UCSD-AML1 (cell line): ENCODE measurements around the gene ASB1.
A peak's percentile ranks its signal among the peaks of the same experiment; 100 is the strongest.
"Not testable (repeated sequence)": the region's sequence is repeated elsewhere in the genome, so short reads cannot be mapped to it uniquely, and the experiment has no call there.

Source experiments
- DNase-seq: peaks from one replicate; lab custom pipeline; 2025; ENCODE audit not compliant: unreplicated experiment; lab: John Stamatoyannopoulos, UW

Gene ASB1

DNA sequence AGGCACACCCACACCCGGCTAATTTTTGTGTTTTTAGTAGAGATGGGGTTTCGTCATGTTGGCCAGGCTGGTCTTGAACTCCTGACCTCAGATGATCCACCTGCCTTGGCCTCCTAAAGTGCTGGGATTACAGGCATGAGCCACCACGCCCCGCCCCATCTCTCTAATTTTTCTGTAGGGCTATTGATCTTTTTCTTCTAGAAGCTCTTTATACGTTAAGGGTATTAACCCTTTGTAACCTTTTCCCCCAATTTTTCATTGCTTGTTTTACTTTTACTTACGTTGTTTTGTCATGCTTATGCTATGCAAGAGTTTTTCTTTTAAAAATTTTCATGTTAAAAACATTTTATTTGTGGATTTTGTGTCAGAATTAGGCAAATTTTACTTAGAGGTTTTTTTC is 15.5 kb downstream of the ASB1 start:
- DNase-seq = not testable (repeated sequence)

DNA sequence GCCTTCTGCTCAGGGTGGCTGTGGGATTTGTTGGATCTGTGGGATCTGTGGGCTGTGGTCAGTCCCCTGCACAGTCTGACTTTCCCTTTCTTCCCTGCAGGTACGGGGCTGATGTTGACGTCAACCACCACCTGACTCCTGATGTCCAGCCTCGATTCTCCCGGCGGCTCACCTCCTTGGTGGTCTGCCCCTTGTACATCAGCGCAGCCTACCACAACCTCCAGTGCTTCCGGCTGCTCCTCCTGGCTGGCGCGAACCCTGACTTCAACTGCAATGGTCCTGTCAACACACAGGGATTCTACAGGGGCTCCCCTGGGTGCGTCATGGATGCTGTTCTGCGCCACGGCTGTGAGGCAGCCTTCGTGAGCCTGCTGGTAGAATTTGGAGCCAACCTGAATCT is 17.5 kb downstream of the ASB1 start:
- DNase-seq = no peak

DNA sequence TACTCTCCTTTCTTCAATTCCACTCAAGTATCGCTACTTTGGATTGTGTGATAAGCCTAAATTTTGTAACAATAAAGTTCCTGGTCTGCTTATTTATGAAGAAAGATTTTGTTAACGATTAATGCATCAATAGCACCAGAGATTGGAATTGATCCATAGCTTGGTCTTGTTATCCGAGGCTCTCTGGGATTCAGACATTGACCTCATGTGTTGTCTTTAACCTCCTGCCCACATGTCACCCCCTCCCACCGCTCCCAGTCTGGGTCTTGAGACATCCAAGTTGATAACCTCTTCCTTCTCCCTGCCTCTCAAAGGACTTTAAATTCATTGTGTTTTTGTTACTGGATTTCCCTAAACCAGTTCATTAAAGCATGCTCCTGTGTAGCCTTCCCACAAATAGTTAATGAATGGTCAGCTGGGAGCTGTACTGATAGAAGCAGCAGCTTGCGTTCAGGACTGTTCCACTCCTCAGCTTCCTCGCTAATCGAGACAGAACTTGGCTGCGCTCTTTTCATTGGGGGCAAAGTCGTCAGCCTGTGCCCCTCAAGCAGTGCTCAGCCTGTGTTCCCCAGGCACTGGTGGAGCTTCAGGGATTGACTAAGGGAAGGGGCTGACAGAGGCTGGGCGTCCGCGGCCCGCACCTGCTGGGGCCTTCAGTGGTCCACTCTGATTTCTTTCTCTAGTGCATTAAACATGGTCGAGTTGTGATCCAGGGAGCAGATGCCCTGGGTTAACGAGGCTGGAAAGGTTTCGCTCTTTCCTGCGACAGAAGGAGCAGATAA is 18.9 kb downstream of the ASB1 start:
- no peak for DNase-seq

DNA sequence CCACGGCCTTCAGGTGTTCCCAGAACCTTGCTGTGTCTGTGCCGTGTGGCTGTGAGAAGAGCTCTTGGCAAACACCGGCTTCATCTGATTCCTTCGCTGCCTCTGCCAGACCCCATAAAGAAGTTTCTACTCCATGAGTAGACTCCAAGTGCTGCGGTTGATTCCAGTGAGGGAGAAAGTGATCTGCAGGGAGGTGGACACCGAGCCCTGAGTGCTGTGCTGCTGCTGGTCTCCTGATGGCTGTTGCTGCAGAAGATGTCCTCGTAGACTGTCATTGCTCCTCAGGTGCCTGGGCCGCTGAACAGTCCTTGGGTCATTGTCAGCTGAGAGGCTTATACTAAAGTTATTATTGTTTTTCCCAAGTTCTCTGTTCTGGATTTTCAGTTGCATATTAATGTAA is 19.6 kb downstream of the ASB1 start:
- DNase-seq = no peak

DNA sequence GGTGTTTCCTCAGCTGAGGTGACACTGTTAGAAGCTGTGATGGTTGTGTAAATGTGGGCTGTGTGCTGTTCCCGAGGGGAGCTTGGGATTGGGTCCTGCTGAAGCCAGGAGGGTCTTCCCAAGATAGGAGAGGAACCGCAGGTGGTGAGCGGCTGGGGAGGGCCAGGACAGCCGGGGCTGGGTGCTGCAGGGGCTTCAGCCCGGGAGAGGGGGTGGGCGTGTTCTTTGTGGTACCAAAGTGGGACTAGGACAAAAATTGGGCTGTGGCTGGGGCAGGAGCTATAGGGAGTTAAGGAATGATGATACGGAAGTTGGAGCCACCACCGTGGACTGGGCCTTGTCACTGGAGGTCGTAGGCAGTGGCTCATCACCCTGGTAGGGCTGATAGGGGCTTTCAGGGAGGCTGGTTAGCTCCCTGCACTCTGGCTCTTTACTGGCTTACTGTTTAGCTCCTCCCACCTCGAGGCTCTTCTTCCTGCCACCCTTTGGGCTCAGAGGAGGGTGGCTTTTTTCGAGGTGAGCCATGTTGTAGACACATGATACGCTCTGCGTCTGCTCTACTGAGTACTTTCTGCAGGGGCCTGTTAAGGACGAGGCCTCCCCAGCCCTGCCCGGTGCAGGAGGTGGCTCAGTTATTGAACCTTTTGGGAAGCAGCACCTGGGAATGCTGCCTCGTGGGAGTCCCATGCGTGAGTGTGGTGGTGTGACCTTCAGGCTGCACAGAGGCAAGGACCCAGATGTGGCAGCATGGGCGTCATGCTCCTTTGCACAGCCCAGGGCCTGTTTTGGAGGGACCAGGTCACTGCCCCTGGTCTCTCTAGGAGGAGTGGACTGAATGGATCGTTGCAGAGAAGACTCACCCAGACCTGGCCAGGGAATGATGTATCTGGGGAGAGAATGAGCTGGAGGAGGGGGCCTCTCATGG is 21.6 kb downstream of the ASB1 start:
- no peak for DNase-seq

DNA sequence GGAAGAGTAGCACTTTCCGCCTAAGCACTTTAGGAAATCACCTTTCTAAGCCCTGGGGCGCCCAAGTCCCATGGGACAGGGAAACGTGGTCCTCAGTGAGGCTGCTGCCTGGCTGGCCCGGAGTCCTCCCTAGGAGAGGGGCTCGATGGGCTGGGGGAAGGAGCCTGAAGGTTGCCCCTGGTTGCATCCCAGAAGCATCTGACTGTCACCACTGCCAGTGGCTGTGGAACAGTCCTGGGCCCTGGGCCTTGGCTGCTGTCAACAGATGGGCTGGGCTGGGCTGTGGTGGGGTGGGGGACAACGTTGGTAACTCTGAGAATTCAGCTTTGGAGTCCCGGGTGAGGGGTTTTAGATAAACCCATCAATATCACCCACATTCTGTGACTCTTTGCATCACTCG is 22.5 kb downstream of the ASB1 start:
- no peak for DNase-seq

DNA sequence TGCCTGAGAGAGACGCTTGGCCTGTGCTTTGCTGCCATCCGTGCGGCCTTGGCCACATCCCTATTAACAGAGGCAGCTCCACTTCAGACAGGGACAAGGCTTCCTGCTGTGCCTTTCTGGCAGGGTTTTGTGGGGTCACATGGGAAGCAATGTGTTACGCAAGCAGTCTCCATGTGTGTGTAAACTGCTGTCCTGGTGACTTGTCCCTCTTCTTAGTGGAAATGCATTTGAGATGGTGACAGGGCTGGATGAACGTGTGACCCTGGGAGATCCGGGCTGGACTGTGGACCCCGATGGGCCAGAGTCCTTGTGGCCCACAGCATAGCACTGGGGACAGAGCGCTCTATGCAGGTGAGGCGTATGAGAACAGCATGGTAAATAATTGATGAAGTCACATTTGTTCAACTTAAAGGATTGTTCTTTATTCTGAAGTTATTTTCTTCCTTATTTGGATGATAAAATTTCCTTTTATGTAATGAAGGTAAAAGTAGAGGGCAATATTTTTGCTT is 23.2 kb downstream of the ASB1 start:
- DNase-seq = peak; percentile 30

DNA sequence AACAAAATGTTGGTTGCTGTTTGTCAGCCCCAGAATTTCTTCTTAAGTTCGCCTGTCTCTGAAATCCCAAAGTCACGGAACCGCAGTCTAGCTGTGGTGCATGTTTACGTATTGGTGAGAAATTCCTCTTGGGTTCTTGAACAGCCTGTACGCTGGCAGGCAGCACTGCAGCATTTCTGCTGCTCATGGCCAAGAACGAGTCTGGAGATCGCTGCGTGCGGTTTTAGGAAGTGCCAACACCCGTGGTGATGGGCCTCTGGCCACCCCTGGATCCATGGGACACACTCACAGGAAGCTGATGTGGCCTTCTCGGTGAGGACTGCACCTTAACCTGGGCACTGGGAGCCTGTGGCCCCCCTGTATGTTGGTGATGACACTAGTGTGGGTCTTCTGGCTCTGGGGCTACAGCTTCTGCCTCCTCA is 23.7 kb downstream of the ASB1 start:
- no peak for DNase-seq

DNA sequence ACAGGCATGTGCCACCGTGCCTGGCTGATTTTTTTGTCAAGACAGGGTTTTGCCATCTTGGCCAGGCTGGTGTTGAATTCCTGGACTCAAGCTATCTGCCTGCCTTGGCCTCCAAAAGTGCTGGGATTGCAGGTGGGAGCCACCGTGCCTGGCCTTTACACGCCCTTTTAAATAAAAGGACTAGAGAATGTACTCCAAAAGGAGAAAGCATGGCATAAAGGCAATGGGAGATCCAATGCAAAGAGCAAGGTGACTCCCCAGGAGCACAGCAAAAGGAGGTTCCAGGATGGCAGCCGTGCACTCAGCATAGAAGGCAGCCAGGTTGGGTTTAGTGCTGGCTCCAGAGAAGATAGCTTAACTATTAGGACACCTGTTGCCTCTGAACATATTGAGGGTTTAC is 27.1 kb downstream of the ASB1 start:
- no peak for DNase-seq

DNA sequence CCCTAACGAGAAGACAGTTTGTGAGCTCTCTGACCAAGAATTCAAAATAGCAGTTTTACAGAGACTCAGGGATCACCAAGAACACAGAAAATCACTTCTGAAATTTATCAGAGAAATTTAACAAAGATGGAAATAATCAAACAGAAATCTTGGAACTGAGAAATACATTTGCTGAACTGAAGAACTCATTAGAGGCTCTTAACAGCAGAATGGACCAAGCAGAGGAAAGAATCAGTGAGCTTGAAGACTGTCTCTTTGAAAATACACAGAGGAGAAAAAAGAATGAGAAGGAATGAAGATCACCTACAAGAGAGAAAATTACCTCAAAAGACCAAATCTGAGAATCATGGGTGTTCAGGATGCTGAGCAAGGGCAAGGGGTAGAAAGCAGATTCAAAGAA is 29.7 kb downstream of the ASB1 start:
- DNase-seq = no peak

DNA sequence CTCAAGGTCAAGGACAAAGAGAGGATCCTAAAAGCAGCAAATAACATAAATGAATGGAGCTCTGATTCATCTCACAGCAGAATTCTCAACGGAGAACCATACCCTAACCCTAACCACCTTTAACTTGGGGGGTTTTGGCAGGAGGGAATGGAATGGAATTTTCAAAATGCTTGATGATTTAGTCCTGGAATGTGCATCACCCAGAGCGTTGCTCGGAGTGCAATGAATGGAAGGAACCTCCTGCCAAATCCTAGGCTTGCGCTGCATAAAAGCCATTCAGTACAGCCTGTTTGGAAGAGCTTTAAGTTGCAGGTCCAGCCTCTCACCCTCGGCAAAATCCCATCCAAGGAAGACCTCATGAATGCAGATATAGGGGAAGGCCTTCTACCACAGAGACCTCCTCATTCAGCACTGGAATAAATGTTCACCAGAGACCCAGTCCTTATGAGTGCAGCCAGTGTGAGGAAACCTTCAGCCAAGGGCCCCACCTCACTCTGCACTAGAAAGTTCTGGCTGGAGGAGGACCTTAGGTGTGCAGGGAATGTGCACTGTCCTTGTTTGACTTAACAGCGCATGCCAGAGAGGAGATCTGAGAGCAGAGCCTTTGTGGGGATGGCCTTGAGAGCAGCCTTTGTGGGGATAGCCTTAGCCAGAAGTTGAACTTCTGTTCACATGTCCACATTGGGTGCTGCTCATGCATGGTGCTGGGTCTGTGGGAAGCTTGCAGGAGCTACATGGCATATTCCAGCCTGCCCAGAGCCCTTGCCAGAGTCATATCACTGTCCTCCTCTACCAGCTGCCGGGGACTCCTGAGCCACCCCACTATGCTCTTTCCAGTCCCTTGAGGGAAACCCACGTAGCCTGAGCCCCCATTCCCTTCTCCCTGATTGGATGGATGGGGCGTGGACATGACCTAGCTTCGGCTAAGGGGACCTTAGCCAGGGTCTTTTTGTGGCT is 30.5 kb downstream of the ASB1 start:
- no peak for DNase-seq

DNA sequence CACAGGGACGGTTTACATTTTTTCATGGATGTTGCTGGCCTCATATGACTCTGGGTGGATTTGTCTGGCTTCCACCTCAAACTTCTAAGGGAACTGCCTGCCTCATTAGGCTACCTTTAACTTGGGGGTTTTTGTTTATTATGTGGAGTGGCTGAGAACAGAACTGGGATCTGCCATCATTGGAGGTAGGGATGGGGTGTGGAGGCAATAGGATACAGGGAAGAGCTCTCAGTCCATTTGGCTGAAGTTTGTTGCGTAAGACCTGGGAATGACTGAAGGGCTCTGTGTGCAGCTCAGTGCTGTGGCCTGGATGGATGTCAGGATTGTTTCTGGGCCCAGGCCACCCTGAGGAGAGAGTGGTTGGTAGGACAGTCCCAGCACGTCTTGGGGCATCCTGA is 31.2 kb downstream of the ASB1 start:
- no peak for DNase-seq

DNA sequence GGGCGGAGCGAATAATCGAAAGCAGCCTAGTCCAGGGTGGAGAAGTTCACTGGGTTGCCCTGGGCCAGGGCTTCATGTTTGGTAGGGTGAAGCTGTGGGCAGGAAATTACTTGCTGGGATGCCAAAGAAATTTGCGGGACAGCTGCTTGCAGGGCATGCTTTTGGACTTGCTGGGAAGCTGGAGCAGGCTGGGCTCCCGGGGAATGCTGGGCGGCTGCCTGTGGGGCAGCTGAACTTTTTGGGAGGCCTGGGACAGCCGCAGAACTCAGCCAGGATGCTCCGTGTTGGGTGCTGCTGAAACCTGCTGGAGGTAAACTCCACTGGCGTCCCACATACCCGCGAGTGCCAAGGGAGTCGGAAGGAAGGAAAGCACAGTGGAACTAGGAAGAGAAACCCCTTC is 31.9 kb downstream of the ASB1 start:
- no peak for DNase-seq

DNA sequence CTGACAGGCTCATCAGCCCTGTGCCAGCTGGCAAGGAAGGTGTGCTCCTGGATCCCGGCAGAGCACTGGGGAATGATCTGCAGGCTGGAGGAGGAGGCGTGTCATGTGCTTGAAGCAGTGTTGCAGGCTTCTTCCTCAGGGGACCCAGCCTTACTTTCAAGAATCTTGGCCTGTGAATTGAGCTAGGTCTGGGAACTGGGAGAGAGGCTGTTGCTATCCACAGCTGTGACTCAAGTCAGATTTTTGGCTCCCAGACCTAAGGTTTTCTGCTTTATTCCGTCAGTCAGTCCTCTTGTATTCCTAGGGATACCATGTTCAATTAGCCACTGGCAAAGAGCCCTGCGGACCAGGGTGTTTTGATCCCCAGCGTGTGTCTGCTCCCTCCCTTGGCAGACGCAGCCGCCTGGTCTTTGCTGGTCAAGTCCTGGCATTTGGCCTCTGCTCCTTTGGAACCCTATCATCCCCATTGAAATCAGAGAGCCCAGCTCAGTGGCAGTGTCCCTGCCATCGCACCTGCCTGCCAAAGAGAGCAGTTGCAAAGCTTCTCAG is 32.4 kb downstream of the ASB1 start:
- DNase-seq = no peak

DNA sequence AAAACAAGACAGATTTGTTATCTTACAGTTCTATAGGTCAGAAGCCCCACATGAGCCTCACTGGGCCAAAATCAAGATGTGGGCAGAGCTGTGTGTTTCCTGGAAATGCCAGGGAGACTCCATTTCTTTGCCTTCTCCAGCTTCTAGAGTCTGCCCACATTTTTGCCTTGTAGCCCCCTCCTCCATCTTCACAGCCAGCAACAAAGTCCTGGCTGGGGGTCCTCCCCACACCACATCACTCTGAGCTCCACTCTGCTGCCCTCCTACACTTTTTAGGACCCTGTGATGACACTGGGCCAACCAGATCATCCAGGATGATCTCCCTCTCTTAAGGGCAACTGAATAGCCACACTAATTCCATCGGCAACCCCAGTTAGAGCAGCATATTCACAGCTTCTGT is 34.3 kb downstream of the ASB1 start:
- DNase-seq = no peak

DNA sequence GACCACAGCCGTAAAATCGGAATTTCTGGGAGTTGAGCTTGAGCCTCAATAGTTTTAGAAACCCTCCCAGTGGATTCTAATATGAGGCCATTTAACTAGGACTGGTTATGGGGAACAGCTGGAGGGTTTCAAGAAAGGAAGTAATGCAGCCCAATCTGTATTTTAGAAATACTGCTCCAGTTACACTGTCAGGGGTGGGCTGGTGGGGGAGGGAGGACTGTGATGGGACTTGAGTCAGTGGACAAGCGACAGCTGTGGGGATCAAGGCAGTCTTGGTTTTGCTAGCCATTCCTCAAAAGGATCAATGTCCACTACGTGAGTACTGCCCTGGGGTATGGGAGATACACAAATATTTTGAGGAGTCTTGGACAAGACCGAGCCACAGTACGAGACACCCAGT is 34.8 kb downstream of the ASB1 start:
- DNase-seq = no peak

DNA sequence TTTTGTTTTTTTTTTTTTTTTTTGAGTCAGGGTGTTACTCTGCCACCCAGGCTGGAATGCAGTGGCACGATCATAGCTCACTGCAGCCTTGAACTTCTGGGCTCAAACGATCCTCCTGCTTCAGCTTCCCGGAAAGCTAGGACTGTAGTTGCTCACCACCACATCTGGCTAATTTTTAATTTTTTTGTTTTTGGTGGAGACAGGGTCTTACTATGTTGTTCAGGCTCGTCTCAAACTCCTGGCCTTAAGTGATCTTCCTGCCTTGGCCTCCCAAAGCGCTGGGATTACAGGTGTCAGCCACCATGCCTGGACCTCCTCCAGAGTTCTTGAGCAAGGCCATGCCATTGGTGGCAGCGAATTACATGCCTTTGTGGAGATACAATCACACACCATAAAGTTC is 35.2 kb downstream of the ASB1 start:
- DNase-seq = no peak

DNA sequence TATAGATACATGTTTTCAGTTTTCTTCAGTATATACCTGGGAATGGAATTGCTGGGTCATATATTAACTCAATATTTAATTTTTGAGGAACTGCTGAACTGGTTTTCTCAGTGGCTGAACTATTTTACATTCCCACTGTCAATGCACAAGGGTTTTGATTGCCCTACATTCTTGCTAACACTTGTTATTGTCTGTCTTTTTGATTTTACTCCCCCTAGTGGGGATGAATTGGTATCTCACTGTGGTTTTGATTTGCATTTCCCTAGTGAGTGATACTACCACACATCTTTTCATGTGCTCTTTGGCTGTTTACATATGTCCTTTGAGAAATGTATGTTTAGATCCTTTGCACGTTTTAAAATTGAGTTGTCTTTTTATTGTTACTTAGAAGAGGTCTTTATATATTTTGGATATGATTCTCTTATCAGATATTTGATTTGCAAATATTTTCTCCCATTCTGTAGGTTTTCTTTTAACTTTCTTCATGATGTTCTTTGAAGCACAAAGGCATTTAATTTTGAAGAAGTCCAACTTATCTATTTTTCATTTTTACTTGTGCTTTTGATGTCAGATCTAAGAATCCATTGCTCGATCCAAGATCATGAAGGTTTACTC is 36.2 kb downstream of the ASB1 start:
- no peak for DNase-seq

DNA sequence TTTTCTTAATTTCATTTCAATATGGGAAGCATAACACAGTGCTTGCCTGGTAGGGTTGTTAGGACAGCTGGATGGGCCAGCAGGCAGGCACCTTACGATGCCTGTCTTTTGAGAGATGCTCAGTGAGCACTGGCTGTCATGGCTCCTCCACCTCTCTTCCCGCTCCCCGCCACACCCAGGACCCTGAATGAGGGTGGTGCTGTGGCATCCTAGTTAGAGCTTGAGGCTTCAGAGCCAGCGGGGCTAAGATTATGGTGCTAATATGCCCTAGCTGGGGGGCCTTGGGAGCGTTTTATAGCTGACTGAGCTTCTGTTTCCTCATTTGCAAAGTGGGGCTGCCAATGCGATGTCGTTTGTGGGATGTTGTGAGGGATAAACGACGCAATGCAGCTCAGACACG is 37.7 kb downstream of the ASB1 start:
- no peak for DNase-seq
